ENCODE data around the gene CHN2. TPM values are rescaled to one million over a fixed set of nuclear protein-coding genes. Genes with fewer than 3 reads are reported as not detected.
A peak's percentile ranks its signal among the peaks of the same experiment; 100 is the strongest.
"Not testable (repeated sequence)": the region's sequence is repeated elsewhere in the genome, so short reads cannot be mapped to it uniquely, and the experiment has no call there.

The CHN2 gene
- total RNA-seq, 1 experiment from 2014 or later: 5.0 TPM

DNA sequence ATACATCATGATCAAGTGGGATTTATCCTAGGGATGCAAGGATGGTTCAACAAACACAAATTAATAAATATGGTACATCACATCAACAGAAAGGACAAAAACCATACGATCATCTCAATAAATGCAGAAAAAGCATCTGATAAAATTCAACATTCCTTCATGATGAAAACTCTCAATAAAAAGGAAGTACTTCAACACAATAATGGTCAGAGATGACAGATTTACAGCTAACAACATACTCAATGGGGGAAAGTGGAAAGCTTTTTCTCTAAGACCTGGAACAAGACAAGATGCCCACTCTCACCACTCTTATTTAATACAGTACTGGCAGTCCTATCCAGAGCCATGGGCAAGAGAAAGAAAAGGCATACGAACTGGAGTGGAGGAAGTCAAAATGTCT is 329.2 kb downstream of the CHN2 start (continued):
- TF ChIP-seq, protein P1, sequence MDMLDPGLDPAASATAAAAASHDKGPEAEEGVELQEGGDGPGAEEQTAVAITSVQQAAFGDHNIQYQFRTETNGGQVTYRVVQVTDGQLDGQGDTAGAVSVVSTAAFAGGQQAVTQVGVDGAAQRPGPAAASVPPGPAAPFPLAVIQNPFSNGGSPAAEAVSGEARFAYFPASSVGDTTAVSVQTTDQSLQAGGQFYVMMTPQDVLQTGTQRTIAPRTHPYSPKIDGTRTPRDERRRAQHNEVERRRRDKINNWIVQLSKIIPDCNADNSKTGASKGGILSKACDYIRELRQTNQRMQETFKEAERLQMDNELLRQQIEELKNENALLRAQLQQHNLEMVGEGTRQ (CRISPR knock-in tag; IDR thresholded peaks at IDR 0.05): no peak
- TF ChIP-seq HMGA2 (CRISPR knock-in tag; IDR thresholded peaks at IDR 0.05) (no peak), SP1 (CRISPR knock-in tag; conservative IDR thresholded peaks at IDR 0.05) (no peak), ELF4 (CRISPR knock-in tag; IDR thresholded peaks at IDR 0.05; ENCODE audit: low read depth) (no peak)

DNA sequence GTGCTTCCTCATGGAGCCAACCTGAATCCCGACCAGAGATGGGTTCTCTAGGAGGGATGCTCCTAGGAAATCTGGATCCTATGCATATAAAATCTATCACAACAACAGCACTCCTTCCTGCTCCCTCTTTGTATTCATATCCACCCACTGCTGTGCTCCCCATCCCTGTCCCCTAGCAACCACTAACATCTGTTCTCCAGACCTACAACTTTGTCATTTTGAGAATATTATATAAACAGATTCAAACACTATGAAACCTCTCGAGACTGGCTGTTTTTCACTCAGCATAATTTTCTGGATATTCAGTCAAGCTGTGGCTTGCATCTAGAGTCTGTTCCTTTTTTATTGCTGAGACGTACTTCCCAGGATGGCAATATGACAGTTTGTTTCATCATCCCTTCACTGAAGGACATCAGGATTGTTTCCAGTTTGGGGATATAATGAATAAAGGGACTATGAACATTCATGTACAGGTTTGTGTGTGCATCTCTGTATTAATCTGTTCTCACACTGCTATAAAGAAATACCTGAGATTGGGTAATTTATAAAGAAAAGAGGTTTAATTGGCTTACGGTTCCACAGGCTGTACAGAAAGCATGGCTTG is 333.0 kb downstream of the CHN2 start:
- H3K9me3 Mint-ChIP-seq: peaks cover 10% of the 10 kb centered on the region
- TF ChIP-seq RELA (CRISPR knock-in tag; IDR thresholded peaks at IDR 0.05; ENCODE audit: borderline replicate concordance): no peak
- TF ChIP-seq, protein P2, sequence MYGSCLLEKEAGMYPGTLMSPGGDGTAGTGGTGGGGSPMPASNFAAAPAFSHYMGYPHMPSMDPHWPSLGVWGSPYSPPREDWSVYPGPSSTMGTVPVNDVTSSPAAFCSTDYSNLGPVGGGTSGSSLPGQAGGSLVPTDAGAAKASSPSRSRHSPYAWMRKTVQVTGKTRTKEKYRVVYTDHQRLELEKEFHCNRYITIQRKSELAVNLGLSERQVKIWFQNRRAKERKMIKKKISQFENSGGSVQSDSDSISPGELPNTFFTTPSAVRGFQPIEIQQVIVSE (CRISPR knock-in tag; IDR thresholded peaks at IDR 0.05; ENCODE audit: borderline replicate concordance): no peak
- TF ChIP-seq, protein P3, sequence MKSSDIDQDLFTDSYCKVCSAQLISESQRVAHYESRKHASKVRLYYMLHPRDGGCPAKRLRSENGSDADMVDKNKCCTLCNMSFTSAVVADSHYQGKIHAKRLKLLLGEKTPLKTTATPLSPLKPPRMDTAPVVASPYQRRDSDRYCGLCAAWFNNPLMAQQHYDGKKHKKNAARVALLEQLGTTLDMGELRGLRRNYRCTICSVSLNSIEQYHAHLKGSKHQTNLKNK (CRISPR knock-in tag; IDR thresholded peaks at IDR 0.05): no peak
- TF ChIP-seq ZNF121 (CRISPR knock-in tag; IDR thresholded peaks at IDR 0.05): no peak
- TF ChIP-seq ZBTB21 (CRISPR knock-in tag; IDR thresholded peaks at IDR 0.05; ENCODE audit: borderline replicate concordance): no peak
- no peak for TF ChIP-seq FOXK1 (CRISPR knock-in tag; IDR thresholded peaks at IDR 0.05)
- no peak for TF ChIP-seq IRF2 (CRISPR knock-in tag; IDR thresholded peaks at IDR 0.05; ENCODE audit: borderline replicate concordance, low read depth)
- no peak for TF ChIP-seq GRHL2 (CRISPR knock-in tag; IDR thresholded peaks at IDR 0.05; ENCODE audit: insufficient replicate concordance, severe bottlenecking)
- no peak for TF ChIP-seq PRRX2 (CRISPR knock-in tag; IDR thresholded peaks at IDR 0.05)
- TF ChIP-seq, protein P4, sequence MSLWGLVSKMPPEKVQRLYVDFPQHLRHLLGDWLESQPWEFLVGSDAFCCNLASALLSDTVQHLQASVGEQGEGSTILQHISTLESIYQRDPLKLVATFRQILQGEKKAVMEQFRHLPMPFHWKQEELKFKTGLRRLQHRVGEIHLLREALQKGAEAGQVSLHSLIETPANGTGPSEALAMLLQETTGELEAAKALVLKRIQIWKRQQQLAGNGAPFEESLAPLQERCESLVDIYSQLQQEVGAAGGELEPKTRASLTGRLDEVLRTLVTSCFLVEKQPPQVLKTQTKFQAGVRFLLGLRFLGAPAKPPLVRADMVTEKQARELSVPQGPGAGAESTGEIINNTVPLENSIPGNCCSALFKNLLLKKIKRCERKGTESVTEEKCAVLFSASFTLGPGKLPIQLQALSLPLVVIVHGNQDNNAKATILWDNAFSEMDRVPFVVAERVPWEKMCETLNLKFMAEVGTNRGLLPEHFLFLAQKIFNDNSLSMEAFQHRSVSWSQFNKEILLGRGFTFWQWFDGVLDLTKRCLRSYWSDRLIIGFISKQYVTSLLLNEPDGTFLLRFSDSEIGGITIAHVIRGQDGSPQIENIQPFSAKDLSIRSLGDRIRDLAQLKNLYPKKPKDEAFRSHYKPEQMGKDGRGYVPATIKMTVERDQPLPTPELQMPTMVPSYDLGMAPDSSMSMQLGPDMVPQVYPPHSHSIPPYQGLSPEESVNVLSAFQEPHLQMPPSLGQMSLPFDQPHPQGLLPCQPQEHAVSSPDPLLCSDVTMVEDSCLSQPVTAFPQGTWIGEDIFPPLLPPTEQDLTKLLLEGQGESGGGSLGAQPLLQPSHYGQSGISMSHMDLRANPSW (CRISPR knock-in tag; conservative IDR thresholded peaks at IDR 0.05; ENCODE audit: low read depth): no peak
- TF ChIP-seq ZNF232 (CRISPR knock-in tag; IDR thresholded peaks at IDR 0.05): no peak
- TF ChIP-seq, protein P5, sequence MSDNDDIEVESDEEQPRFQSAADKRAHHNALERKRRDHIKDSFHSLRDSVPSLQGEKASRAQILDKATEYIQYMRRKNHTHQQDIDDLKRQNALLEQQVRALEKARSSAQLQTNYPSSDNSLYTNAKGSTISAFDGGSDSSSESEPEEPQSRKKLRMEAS (CRISPR knock-in tag; IDR thresholded peaks at IDR 0.05): no peak
- TF ChIP-seq, protein P6, sequence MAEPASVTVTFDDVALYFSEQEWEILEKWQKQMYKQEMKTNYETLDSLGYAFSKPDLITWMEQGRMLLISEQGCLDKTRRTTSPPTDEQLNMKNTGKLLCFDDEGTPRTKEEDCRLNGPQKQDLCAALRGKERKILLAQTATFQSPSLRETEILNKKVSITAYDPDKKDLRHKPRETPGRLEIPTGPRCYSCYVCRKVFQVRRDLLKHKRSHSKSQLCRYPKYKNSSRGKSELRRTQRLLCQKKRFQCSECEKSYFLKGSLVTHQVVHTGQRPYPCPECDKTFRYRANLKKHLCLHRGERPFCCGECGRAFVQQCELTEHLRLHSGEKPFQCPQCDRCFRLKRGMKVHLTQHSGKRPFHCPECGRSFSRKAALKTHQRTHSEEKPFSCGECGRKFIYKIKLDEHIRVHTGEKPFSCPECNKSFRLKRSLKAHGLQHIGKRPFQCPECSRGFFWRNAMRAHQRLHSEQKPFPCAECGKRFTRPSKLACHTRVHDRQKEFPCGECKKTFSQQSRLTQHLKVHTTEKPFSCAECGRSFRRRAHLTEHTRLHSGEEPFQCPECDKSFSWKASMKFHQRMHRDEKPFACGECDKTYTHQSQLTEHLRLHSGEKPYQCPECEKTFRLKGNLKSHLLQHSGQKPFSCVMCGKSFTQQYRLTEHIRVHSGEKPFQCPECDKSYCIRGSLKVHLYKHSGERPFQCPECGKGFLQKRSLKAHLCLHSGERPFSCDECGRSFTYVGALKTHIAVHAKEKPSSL (CRISPR knock-in tag; conservative IDR thresholded peaks at IDR 0.05): no peak
- TF ChIP-seq, protein P7, sequence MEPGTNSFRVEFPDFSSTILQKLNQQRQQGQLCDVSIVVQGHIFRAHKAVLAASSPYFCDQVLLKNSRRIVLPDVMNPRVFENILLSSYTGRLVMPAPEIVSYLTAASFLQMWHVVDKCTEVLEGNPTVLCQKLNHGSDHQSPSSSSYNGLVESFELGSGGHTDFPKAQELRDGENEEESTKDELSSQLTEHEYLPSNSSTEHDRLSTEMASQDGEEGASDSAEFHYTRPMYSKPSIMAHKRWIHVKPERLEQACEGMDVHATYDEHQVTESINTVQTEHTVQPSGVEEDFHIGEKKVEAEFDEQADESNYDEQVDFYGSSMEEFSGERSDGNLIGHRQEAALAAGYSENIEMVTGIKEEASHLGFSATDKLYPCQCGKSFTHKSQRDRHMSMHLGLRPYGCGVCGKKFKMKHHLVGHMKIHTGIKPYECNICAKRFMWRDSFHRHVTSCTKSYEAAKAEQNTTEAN (CRISPR knock-in tag; IDR thresholded peaks at IDR 0.05): no peak
- TF ChIP-seq TCF7 (CRISPR knock-in tag; IDR thresholded peaks at IDR 0.05; ENCODE audit: low read depth): no peak
- no peak for TF ChIP-seq NFATC4 (CRISPR knock-in tag; IDR thresholded peaks at IDR 0.05)
- no peak for TF ChIP-seq SP1 (CRISPR knock-in tag; conservative IDR thresholded peaks at IDR 0.05)
- TF ChIP-seq JAZF1 (CRISPR knock-in tag; IDR thresholded peaks at IDR 0.05): no peak
- no peak for TF ChIP-seq NR2C2 (CRISPR knock-in tag; IDR thresholded peaks at IDR 0.05)
- TF ChIP-seq, protein P8, sequence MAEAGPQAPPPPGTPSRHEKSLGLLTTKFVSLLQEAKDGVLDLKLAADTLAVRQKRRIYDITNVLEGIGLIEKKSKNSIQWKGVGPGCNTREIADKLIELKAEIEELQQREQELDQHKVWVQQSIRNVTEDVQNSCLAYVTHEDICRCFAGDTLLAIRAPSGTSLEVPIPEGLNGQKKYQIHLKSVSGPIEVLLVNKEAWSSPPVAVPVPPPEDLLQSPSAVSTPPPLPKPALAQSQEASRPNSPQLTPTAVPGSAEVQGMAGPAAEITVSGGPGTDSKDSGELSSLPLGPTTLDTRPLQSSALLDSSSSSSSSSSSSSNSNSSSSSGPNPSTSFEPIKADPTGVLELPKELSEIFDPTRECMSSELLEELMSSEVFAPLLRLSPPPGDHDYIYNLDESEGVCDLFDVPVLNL (CRISPR knock-in tag; IDR thresholded peaks at IDR 0.05; ENCODE audit: borderline replicate concordance, low read depth): no peak
- peaks cover 6% of the 10 kb centered on the region for H3K36me3 Mint-ChIP-seq
- no peak overlapping the region for H3K4me3 Mint-ChIP-seq
- H3K27me3 Mint-ChIP-seq (ENCODE audit: low read depth): no peaks in the 10 kb centered on the region
- DNase-seq (ENCODE audit: low spot score) (no peak), ATAC-seq (no peak)
- ChIA-PET CTCF (no interaction called here), POLR2A (no interaction called here)
- peaks cover 11% of the 10 kb centered on the region for H3K4me1 Mint-ChIP-seq
- no peak overlapping the region for H3K27ac Mint-ChIP-seq

DNA sequence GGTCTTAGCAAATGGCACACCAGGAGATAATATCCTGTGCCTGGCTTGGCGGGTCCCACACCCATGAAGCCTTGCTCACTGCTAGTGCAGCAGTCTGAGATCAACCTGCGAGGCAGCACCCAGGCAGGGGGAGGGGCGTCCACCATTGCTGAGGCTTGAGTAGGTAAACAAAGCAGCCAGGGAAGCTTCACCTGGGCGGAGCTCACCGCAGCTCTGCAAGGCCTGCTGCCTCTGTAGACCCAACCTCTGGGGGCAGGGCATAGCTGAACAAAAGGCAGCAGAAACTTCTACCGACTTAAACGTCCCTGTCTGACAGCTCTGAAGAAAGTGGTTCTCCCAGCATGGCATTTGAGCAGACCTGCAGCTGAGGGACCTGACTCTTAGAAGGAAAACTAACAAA is 334.0 kb downstream of the CHN2 start:
- CTCF ChIA-PET: interaction anchor here (1.5 kb wide), 1 partner anchor 10 kb away, joined by 5 read pairs; no protein-coding TSS in a partner anchor
- DNase-seq (ENCODE audit: low spot score): peak; percentile 63
- H3K36me3 Mint-ChIP-seq; H3K4me3 Mint-ChIP-seq; ATAC-seq; H3K27ac Mint-ChIP-seq; H3K27me3 Mint-ChIP-seq (ENCODE audit: low read depth); POLR2A ChIA-PET: not testable (repeated sequence)
- H3K4me1 Mint-ChIP-seq: peaks cover 11% of the 10 kb centered on the region
- H3K9me3 Mint-ChIP-seq: peaks cover 10% of the 10 kb centered on the region

All from WTC11 (cell line).